Mesenchymal stem cell (in vitro differentiated cells and primary cell): Measurements from ENCODE around the gene DEPDC5.
A peak's percentile ranks its signal among the peaks of the same experiment; 100 is the strongest.

Experiments used
- DNase-seq: peaks from one replicate; pipeline ENCODE4 v3.0.0-alpha.2; 2013
- H2AFZ ChIP-seq: one replicate; pipeline ENCODE4 v1.6.1; 2013; ENCODE audit warnings: low read depth, mild to moderate bottlenecking, control low read depth, inconsistent platforms, low read length, moderate library complexity
- H2AK5ac ChIP-seq: 2 replicates; pipeline ENCODE4 v1.6.1; 2013; ENCODE audit warnings: low read length, moderate library complexity, mild to moderate bottlenecking, inconsistent platforms; ENCODE audit not compliant: severe bottlenecking
- H2BK120ac ChIP-seq: one replicate; pipeline ENCODE4 v1.6.1; 2013; ENCODE audit warnings: low read depth, mild to moderate bottlenecking, inconsistent platforms, low read length, moderate library complexity
- H2BK12ac ChIP-seq, 2 experiments: one replicate each; pipeline ENCODE4 v1.6.1; 2013; ENCODE audit warnings: inconsistent platforms in 2 of 2, low read length in 2 of 2, mild to moderate bottlenecking in 2 of 2, moderate library complexity in 2 of 2, control low read depth in 1 of 2
- H2BK15ac ChIP-seq: one replicate; pipeline ENCODE4 v1.6.1; 2013; ENCODE audit warnings: mild to moderate bottlenecking, low read depth, inconsistent platforms; ENCODE audit not compliant: poor library complexity, severe bottlenecking
- H2BK5ac ChIP-seq: 2 replicates; pipeline ENCODE4 v1.6.1; 2013; ENCODE audit warnings: low read depth, mild to moderate bottlenecking, low read length, control low read depth, inconsistent platforms; ENCODE audit not compliant: poor library complexity, severe bottlenecking
- H3K14ac ChIP-seq, 2 experiments: one replicate each; pipeline ENCODE4 v1.6.1; 2013; ENCODE audit warnings: inconsistent platforms in 2 of 2, low read length in 2 of 2, control low read depth in 1 of 2, mild to moderate bottlenecking in 1 of 2, moderate library complexity in 1 of 2
- H3K18ac ChIP-seq, 2 experiments: one replicate each; pipeline ENCODE4 v1.6.1; 2013; ENCODE audit warnings: inconsistent platforms in 2 of 2, low read length in 2 of 2, control low read depth in 1 of 2, low read depth in 1 of 2, mild to moderate bottlenecking in 1 of 2
- H3K23ac ChIP-seq, 2 experiments: one replicate each; pipeline ENCODE4 v1.6.1; 2013; ENCODE audit warnings: inconsistent platforms in 2 of 2, low read length in 2 of 2, mild to moderate bottlenecking in 2 of 2, moderate library complexity in 2 of 2, control low read depth in 1 of 2
- H3K27ac ChIP-seq: 2 replicates; pipeline ENCODE4 v1.5.1; 2013; ENCODE audit warnings: mild to moderate bottlenecking, moderate library complexity, low read length, control low read depth, inconsistent platforms; ENCODE audit not compliant: poor library complexity, severe bottlenecking
- H3K27me3 ChIP-seq, 2 experiments: 2 replicates each; pipeline versions ENCODE4 v1.6.1 to v1.7.0; 2013; ENCODE audit warnings: low read length in 2 of 2, mild to moderate bottlenecking in 2 of 2, moderate library complexity in 2 of 2, control low read depth in 1 of 2, inconsistent platforms in 1 of 2; ENCODE audit not compliant: control insufficient read depth in 1 of 2, insufficient read depth in 1 of 2
- H3K36me3 ChIP-seq, 2 experiments: 2 replicates each; pipeline versions ENCODE4 v1.6.1 to v1.7.0; 2013; ENCODE audit warnings: low read length in 2 of 2, control low read depth in 1 of 2, inconsistent platforms in 1 of 2, low read depth in 1 of 2, mild to moderate bottlenecking in 1 of 2; ENCODE audit not compliant: insufficient read depth in 2 of 2, control insufficient read depth in 1 of 2
- H3K4ac ChIP-seq, 2 experiments: one replicate each; pipeline ENCODE4 v1.6.1; 2013; ENCODE audit warnings: inconsistent platforms in 2 of 2, low read length in 2 of 2, mild to moderate bottlenecking in 2 of 2, moderate library complexity in 2 of 2, control low read depth in 1 of 2, low read depth in 1 of 2
- H3K4me1 ChIP-seq: 2 replicates; pipeline ENCODE4 v1.6.1; 2013; ENCODE audit warnings: low read depth, low read length, control low read depth; ENCODE audit not compliant: control insufficient read depth, insufficient read depth
- H3K4me2 ChIP-seq: 2 replicates; pipeline ENCODE4 v1.6.1; 2013; ENCODE audit warnings: low read length, mild to moderate bottlenecking, inconsistent platforms; ENCODE audit not compliant: poor library complexity, severe bottlenecking
- H3K4me3 ChIP-seq, 2 experiments: 2 replicates each; pipeline versions ENCODE4 v1.5.1 to v1.7.0; 2013; ENCODE audit warnings: low read length in 2 of 2, mild to moderate bottlenecking in 2 of 2, control low read depth in 1 of 2, low read depth in 1 of 2; ENCODE audit not compliant: insufficient read depth in 1 of 2
- H3K79me1 ChIP-seq: replicated peaks from 2 replicates; pipeline ENCODE4 v1.6.1; 2013; ENCODE audit warnings: mild to moderate bottlenecking, control low read depth, low read length, inconsistent platforms; ENCODE audit not compliant: poor library complexity, severe bottlenecking
- H3K9ac ChIP-seq: 2 replicates; pipeline ENCODE4 v1.7.0; 2013; ENCODE audit warnings: mild to moderate bottlenecking, low read length, moderate library complexity
- H3K9me3 ChIP-seq: 2 replicates; pipeline ENCODE4 v1.7.0; 2013; ENCODE audit warnings: mild to moderate bottlenecking, low read length; ENCODE audit not compliant: control insufficient read depth
- H4K8ac ChIP-seq: one replicate; pipeline ENCODE4 v1.6.1; 2013; ENCODE audit warnings: inconsistent platforms, mild to moderate bottlenecking, low read length, moderate library complexity
- H4K91ac ChIP-seq: one replicate; pipeline ENCODE4 v1.6.1; 2013; ENCODE audit warnings: mild to moderate bottlenecking, low read length, inconsistent platforms
- WGBS: methylation state at CpG from one replicate; pipeline ENCODE4 v1.1.7; 2013; ENCODE audit warnings: mixed read lengths; 5-methylcytosine and 5-hydroxymethylcytosine counted together

Gene DEPDC5

GRCh38 chr22:31896472-31896871 lies 142.7 kb downstream of the DEPDC5 start:
- Histone ChIP-seq H3K27ac (no peak overlapping the region), H2BK5ac (no peak overlapping the region), H3K4me2 (no peak overlapping the region), H3K4ac (no peak overlapping the region), H2BK15ac (no peak overlapping the region), H3K36me3 (peaks cover 14 to 44% of the 10 kb centered on the region in 2 experiments), H3K23ac (no peak overlapping the region), H4K91ac (no peak overlapping the region), H3K4me1 (no peaks in the 10 kb centered on the region), H2BK120ac (no peak overlapping the region), H2AK5ac (no peak overlapping the region), H3K27me3 (no peaks in the 10 kb centered on the region), H3K4me3 (no peak overlapping the region), H3K79me1 (no peaks in the 10 kb centered on the region), H3K14ac (no peak overlapping the region), H2BK12ac (no peak overlapping the region), H3K18ac (no peak overlapping the region), H4K8ac (no peak overlapping the region), H3K9me3 (no peaks in the 10 kb centered on the region), H2AFZ (no peak overlapping the region), H3K9ac (no peak overlapping the region)
- DNase-seq, result no peak
- no CpG with 5 or more reads among the region's 1 CpG for WGBS

GRCh38 chr22:31897842-31898805 lies 144.3 kb downstream of the DEPDC5 start:
- no peak overlapping the region for H3K9ac ChIP-seq
- H3K4me3 ChIP-seq, result no peak overlapping the region
- no peak overlapping the region for H3K23ac ChIP-seq
- no peak overlapping the region for H4K91ac ChIP-seq
- H3K14ac ChIP-seq, result no peak overlapping the region
- peaks cover 26 to 58% of the 10 kb centered on the region in 2 experiments for H3K36me3 ChIP-seq
- DNase-seq, result peak; percentile 39
- H2BK120ac ChIP-seq, result no peak overlapping the region
- no peaks in the 10 kb centered on the region for H3K27me3 ChIP-seq
- H3K18ac ChIP-seq, result peak overlapping the region in 1 of 2 experiments; percentile 4
- H2BK15ac ChIP-seq, result no peak overlapping the region
- peak overlapping the region; percentile 39 for H4K8ac ChIP-seq
- no peak overlapping the region for H2BK5ac ChIP-seq
- H2BK12ac ChIP-seq, result no peak overlapping the region
- WGBS, result 71% methylated on average over 16 of the region's 16 CpGs
- no peaks in the 10 kb centered on the region for H3K4me1 ChIP-seq
- no peak overlapping the region for H2AK5ac ChIP-seq
- no peak overlapping the region for H3K27ac ChIP-seq
- no peak overlapping the region for H3K4ac ChIP-seq
- no peaks in the 10 kb centered on the region for H3K9me3 ChIP-seq
- H3K79me1 ChIP-seq, result no peaks in the 10 kb centered on the region
- no peak overlapping the region for H2AFZ ChIP-seq
- H3K4me2 ChIP-seq, result no peak overlapping the region

- no peak overlapping the region for H3K27ac ChIP-seq
- no peak for DNase-seq
- no peak overlapping the region for H3K23ac ChIP-seq
- no peak overlapping the region for H2BK5ac ChIP-seq
- H2AK5ac ChIP-seq, result no peak overlapping the region
- no peak overlapping the region for H2BK12ac ChIP-seq
- no peaks in the 10 kb centered on the region for H3K27me3 ChIP-seq
- H3K4me2 ChIP-seq, result no peak overlapping the region
- H2BK15ac ChIP-seq, result no peak overlapping the region
- no peak overlapping the region for H4K91ac ChIP-seq
- H3K4ac ChIP-seq, result no peak overlapping the region
- H3K36me3 ChIP-seq, result peaks cover 25 to 57% of the 10 kb centered on the region in 2 experiments
- H3K18ac ChIP-seq, result peak overlapping the region in 1 of 2 experiments; percentile 4
- no peak overlapping the region for H3K9ac ChIP-seq
- no peak overlapping the region for H2BK120ac ChIP-seq
- no peaks in the 10 kb centered on the region for H3K4me1 ChIP-seq
- 92% methylated on average over 2 of the region's 2 CpGs for WGBS
- H3K9me3 ChIP-seq, result no peaks in the 10 kb centered on the region
- H3K4me3 ChIP-seq, result no peak overlapping the region
- H2AFZ ChIP-seq, result no peak overlapping the region
- H4K8ac ChIP-seq, result no peak overlapping the region
- no peak overlapping the region for H3K14ac ChIP-seq
- H3K79me1 ChIP-seq, result no peaks in the 10 kb centered on the region
Observed at GRCh38 chr22:31898926-31899325, 145.1 kb downstream of the DEPDC5 start.

- no peak overlapping the region for H2AK5ac ChIP-seq
- no peak for DNase-seq
- H2BK12ac ChIP-seq, result no peak overlapping the region
- peaks cover 30 to 60% of the 10 kb centered on the region in 2 experiments for H3K36me3 ChIP-seq
- H3K9me3 ChIP-seq, result no peaks in the 10 kb centered on the region
- no peak overlapping the region for H3K27ac ChIP-seq
- H3K23ac ChIP-seq, result no peak overlapping the region
- no peak overlapping the region for H2BK5ac ChIP-seq
- H3K27me3 ChIP-seq, result no peaks in the 10 kb centered on the region
- no peak overlapping the region for H3K18ac ChIP-seq
- no peak overlapping the region for H2BK120ac ChIP-seq
- no peak overlapping the region for H3K14ac ChIP-seq
- no peaks in the 10 kb centered on the region for H3K79me1 ChIP-seq
- no peak overlapping the region for H4K8ac ChIP-seq
- 100% methylated on average over 1 of the region's 4 CpGs for WGBS
- no peaks in the 10 kb centered on the region for H3K4me1 ChIP-seq
- H3K9ac ChIP-seq, result no peak overlapping the region
- H3K4me2 ChIP-seq, result no peak overlapping the region
- H4K91ac ChIP-seq, result no peak overlapping the region
- H3K4me3 ChIP-seq, result no peak overlapping the region
- H2BK15ac ChIP-seq, result no peak overlapping the region
- H3K4ac ChIP-seq, result no peak overlapping the region
- H2AFZ ChIP-seq, result no peak overlapping the region
Observed at GRCh38 chr22:31899669-31900068, 145.8 kb downstream of the DEPDC5 start.
